NCI-H146 treated with DMSO at 0.1 percent for 48 hours (cell line): Measurements from ENCODE around the gene S100A6.

ENCODE experiments used
- DNase-seq: peaks from one replicate; lab custom pipeline; 2025; ENCODE audit not compliant: unreplicated experiment; lab: John Stamatoyannopoulos, UW

Gene S100A6

DNA sequence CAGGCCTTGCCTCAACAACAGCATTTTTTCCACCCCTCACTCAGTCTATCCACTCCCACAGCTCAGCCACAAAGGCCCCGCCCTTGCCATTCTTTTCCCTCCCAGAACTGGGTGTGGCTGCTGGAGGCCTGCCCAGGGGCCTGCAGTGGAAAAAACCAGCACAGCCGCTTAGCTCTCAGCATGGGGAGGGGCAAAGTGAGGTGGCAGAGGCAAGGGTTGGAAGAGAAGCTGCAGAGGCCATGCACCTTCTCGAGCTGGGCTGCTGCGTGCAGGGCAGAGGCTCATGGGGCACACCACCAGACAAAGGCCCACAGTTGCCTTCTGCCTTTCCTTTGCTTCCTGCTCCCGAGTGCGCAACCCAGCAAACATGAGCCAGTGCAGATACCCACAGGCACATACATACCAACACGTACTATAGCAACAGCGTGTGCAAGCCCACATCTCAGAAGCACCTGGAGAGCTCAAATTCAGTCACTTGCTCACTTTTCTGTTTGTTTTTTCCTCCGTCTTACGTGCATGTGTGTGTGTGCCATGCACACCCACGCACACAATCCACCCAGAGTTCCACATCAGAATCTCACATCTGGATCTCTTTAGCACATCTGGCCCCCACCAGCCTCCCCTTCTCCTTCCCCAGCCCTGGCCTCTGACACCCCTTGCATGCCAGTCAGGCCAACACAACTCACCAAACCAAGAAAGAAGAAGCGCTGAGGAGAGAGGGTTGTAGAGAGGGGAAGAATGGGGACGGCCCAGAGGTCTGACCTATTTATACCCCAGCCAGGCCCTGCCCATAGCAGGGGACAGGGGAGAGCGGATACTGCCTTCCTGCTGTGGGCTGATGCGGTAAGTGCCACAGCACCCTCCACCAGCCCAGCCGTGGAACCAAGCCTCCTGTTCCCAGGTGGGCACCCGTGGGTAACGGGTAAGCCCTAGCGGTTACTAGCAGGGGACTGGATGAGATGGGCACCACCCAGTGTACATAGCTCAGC lies 9.6 kb upstream of the S100A6 start, which contains the start of gene S100A4:
TSS of gene S100A4 (minus strand) at position 740 of the 989 bp plus-strand sequence. CDS start 1,012 bp downstream, outside the sequence.
- peak; percentile 68 for DNase-seq

DNA sequence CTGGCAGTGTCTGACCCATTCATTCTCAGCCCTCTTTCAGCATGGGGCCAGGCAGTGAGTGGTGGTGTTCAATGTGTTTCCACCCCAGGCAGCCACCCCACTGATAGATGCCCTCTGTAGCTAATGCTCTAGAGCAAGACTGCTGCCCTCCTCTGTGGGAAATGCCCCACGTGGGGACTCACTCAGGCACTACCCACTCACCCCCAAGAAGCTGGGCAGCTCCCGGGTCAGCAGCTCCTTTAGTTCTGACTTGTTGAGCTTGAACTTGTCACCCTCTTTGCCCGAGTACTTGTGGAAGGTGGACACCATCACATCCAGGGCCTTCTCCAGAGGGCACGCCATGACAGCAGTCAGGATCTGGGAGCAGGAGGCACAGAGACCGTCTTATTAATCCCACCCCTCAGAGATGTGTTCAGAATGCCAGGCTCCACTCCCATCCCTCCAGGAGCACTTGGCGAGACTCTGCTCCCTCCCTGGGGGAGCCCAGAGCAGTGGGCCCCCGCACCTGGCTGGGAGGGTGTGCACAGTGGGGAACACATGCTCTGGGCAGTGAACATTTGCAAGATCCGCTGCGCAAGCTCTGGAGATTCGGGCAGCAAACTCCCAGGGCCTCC lies 8.8 kb upstream of the S100A6 start:
- no peak for DNase-seq

DNA sequence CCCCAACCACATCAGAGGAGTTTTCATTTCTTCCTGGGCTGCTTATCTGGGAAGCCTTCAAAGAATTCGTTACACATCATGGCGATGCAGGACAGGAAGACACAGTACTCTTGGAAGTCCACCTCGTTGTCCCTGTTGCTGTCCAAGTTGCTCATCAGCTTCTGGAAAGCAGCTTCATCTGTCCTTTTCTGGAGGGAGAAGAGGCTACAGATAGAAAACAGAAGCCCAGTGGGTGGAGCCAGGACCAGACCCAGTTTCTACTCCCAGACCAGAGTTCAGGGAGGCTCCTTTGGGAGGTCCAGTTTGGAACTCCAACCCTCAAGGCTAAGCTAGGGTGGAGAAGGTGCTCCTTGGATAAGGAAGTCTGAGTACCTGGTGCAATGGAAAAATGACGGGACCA lies 7.9 kb upstream of the S100A6 start:
- no peak for DNase-seq

DNA sequence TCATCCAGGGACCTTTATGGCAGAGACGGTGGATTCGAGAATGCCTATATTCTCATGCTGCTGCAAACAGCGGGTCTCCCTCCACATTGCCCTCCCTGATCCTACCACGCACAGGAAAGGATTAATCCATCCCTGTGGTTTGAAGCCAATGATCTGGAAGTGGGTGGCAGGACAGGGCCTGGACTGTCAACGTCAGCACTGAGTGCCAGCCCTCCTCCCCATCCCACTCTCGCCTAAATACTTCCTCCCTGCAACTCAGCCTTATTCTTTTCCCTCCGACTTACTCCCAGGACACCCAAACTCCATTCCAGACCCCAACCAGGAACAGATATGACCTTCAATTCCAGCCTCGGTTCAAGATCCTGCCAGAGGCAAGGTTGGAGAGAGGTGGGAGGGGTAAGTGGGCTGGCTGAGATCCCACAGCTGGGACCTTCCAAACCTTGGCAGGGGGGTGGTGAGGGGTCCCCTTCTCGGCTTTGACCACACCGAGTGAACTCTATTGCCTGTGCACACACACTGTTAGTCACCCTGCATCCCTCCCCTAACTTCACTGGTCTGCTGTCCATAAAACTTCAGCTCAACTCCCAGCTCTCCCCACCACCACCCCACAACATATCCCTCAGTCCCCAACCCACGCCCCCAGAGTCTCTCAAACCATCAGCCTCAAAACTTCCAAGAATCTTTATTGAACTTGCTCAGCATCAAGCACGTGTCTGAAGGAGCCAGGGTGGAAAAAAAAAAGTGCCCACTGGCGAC lies 7.3 kb upstream of the S100A6 start:
- no peak for DNase-seq

DNA sequence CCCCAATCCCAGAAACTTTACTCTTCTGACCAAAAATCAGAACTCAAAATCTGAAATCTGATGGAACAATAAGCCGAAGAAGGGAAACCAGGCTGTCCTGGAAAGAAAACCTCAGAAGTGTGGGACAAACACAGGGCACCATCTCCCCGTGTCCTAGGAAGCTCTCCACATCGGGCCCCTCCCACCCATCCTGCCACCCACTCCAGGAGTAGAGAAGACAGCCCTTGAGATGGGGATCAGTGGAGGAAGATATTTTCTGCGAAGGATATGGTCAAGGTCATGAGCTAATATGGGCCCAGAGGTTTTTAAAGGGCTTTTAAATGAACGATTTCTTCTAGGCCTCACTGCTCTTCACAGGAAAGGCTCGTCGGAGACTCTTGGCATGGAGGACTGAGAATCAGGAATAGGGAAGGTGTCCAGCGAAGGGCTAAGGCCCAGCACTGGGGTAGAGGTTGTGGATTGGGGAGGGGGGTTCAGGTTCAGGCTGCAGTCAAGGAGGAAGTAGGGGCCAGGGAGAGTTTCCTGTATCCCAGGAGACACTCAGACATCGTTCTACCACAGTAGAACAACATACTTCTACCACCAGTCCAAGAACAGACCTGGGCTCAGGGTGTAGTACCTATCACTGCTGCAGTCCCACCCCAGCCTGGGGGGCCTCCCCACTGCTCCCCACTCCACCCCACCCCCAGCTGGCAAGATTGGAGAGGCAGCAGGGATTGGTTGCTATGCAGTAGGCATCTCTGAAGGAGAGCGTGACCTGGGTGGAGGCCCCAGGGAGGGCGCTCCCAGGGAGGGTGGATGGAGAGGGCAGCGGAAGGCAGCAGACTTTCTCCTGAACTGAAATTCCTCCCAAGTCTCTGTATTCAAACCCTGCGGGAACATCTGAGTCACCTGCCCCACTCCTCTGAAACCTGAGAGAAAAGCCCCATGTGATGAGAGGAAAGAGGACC lies 6.1 kb upstream of the S100A6 start:
- DNase-seq = no peak

DNA sequence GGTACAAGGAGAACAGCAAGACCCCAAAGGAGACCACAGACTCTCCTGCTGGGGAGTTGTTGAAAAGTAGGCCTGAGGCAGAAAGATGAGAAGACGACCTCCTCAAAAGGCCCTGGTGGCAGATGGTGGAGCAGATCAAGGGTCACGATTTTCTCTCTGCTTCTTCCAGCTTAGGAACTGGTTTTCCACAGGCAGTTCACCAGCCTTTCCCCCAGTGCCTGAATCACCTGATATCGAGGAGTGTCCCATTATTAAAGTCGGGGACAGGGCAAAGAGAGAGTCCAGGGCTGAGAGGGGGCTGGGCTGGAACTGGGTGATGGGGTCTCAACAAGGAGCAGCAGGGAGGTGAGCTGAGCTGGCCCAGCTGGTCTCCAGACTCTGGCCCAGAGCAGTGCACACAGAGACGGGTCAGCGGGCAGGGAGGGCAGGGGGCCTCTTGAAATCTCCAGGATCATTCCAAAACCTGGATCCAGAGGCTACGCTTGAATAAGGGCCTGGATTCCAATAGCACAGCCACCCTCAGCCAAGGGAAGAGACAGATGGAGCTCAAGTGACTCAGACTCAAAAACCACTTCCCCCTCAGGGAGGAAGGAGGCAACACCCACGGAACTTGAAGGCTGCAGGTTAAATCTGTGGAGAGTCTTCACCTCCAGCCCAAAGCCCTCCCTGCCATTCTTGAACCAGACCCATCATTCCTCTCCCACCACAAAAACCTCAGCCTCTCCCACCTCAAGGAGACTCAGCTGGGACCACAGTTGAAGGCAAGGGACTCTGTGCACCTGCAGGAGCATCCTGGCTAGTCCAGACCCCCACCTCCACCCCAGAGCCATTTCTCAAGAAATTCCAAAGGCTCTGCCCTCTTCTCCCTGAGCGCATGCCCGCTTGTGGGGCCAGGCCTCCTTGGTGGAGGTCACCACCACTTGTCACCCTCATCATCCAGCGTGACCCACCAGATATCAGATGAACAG lies 4.9 kb upstream of the S100A6 start, which contains the start of gene S100A5:
TSS of gene S100A5 (minus strand) at position 541 of the 968 bp plus-strand sequence. CDS start 743 bp downstream, outside the sequence.
- no peak for DNase-seq

DNA sequence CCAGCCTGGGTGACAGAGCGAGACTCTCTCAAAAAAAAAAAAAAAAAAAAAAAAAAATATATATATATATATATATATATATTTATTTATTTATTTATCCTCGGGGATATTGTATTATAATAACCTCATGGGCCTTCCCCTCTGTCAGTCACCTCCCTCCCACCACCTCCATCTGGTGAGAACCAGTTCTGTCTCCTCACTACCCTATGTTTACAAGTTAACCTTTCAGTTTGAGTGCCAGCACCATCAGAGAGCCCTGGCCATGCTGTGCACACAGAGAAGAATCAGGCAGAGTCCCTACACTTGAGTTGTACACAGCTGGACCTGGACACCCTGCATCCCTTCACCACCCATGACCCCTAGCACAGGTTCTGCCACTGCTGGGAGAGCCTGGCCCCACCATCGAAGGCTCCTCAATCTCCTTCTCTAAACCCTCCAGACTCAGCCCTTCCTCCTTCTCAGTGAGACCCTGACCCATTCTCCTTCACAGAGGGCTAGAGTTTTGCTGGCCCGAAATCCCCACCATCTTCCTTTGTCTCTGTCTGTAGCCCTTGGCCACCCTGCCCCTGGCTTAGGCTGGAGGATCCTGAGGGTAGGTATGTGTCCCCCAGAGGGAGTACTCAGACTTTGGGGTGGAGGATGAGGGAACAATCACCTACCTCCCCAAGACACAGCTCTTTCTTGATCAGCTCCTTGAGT lies 3.8 kb upstream of the S100A6 start:
- no peak for DNase-seq

DNA sequence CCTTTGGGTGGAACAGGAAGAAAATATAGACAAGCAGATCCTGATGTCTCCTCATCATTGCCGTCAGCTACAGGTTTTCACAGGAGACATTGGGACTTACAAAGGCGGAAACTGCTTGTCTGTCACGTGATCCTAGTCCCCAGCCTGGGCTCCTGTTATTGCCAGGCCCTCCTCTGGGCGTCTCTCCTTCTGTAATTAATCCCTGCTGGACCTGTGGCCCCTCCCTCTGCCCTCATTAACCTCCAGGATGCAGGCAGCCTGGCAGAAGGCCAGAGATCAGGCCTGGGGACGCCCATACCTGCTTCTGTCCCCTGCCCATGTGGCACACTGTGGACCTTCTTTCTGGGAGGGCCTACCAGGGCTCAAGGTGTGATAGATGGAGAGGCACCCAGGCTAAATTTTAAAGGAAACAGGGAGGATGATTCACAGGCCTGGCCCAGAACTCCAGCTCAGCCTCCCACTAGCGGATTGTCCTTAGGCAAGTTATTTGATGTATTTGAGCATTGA lies 2.6 kb upstream of the S100A6 start:
- DNase-seq = peak; percentile 22

DNA sequence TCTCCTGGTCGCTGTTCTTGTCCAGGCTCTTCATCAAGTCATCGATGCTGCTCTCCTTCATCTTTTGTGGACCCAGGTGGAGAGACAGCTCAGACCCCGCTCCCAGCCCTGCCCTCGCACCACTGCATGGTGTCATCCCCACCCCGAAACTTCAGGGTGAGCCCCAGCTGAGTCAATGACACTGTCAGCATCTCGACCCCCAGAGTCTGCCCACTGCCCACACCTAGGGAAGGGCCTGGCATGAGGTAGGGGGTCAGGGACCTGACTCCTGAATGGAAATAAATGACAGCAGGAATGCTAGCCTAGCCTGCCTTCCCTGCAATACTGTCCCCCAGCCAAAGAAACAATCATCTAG lies 1.6 kb upstream of the S100A6 start:
- no peak for DNase-seq

DNA sequence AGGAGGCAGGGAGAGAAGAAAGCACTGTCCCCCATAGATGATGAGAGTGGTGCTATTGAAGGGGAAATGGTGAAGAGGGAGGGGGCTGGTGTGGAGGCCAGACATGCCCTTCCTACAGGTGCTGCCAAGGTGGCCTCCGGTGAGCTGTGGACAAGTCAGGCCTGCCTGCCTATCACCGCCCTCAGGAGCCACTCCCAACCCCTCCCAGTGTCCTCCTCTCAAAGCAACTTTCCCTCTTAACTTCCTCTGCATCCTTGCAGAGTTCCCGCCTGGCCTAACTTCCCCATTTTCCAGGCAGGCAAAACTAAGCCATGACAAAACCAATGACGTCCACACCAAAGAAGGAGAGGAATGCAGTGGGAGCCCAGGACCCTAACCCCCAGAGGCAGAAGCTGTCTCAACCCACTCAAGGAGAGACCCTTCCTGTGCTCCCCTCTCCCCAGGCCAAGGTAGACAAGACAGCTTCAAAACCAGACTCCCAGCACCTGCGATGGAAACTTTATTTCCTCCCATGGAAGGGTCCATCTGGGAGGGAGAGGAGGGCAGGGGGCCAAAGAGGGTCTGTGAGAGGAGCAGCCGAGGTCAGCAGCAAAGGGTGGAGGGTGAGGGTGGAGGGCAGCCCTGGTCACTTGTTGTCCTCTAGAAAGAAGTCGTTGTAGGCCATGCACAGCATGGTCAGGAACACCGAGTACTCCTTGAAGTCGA lies 1.0 kb upstream of the S100A6 start:
- no peak for DNase-seq

DNA sequence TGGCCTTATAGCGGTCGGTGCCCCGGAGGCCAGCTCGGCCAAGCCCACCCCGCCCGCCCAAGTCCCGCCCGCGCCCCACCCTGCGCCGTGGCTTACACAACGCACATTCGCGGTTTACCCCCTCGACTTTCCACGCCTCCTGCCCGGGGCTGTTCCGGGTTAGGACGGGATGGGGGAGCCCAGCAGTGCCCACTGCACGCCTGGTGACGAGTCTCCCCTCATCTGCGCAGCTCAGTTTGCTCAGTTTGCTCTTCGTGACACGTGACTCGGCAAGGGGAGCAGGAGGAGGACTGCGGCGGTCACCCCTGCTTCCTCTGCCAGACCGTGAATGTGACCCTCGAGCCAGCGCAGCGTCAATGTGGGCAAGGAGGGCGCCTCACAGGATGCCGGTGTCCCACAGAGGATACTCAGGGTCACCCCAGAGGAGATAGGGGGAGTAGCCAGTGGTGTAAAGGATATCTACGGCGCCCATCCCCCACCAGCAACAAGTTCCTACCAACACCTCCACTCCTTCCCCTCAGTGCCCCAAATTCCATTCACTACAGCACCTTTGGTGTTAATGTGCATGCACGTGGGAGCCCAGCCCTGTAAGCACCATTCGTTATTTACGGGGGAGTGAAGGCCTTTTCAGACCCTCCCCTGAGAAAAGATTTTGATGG lies 350 bp upstream of the S100A6 start:
- DNase-seq = peak; percentile 70

DNA sequence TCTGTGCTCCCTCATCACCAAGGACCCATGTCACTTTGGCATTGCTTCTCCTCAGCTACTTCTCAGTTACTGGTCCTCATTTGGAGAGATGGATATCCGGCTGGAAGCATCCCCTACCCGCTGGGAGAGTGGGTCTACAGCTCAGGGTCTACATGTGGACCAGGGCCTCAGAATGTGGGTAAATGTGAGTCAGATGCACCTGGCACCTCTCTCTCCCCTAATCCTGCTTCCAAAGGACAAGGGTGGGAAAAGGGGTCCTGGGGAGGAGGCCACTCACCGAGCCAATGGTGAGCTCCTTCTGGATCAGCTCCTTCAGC lies 908 bp downstream of the S100A6 start:
- DNase-seq = no peak

DNA sequence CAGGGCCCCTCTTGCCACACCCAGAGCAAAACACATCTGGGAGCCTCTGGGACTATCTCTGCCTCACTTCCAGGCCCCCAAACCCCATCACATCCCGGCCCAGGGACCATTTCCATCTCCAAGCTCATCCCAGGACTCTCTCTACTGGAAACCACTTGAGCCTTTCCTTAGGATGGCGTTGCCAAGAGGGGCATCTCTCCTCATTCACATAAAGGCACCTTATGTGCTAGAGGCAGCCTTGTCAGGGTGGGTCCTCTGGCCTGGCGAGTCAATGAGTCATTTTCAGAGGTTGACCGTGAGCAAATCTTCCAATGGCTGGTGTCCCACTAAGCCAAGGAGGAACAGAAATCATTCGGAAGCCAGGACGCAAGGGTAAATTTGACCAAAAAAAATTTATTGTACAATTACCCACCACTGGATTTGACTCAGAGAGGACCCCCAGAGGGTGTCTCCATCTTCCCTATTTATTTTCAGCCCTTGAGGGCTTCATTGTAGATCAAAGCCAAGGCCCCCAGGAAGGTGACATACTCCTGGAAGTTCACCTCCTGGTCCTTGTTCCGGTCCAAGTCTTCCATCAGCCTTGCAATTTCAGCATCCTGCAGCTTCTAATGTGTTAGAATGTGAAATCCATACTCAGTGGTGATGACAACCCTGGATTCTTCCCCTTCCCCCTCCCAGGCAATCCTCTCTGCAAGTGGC lies 1.4 kb downstream of the S100A6 start:
- DNase-seq = no peak

DNA sequence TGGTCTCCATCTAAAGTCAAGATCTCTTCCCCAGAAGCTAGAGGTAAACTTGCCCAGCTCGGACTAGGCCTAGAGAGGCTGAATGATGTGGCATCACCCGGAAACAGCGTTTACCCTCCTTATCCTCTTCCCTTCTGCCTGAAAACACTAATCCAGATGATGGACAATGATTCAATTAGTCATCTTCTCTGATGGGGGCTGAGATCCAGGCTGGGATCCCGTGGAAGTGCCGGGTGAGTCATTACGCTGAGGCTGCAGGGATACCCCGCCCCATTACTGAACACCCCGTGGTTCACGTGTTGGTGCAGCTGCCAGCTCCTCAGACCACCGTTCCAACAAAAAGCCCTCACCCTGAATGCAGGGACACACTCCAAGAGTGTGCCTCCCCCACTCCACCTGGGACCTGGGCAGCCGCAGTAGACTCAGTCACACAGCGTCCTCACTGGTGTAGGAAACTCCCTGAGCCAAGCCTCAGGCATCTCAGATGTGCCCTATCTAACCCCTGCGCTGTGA lies 2.0 kb downstream of the S100A6 start:
- DNase-seq = no peak

DNA sequence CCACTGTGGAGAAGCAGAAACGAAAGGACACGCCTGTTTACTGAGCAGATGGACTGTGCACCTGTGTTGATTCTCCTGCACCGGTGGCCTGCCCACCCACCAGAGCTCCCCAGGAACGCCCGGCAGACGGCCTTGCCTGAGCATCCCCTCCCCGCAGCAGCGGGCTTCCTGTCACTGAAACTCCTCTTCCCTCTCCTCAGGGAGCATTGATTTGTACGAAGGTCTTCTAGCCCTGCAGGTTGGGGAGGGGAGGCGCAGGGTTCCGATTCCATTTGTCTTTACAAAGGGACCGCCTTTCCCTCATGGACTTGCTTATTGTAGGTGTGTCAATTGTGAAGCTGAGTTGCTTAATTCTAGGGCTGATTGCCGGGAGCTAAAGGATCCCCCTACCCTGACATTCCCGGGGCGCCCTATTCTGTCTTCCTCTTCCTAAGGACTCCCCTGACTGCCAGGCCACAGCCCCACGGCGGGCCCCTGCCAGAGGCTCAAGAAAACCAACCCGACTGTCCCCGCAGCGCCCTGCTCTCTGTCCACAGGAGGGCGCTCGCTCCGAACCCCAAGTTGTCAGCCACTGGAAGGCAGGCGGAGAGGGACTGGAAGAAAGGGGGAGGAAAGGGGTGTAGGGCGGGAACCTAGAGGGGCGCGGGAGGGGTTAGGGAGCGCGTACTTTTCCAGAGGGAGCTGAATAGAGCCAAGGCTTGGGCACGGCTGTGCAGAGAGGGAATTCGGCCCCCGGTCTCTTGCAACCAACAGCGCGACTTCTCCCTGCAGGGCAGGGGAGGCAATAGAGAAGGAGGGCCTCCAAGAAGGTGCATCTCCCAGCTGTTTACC lies 2.8 kb downstream of the S100A6 start:
- peak; percentile 94 for DNase-seq

DNA sequence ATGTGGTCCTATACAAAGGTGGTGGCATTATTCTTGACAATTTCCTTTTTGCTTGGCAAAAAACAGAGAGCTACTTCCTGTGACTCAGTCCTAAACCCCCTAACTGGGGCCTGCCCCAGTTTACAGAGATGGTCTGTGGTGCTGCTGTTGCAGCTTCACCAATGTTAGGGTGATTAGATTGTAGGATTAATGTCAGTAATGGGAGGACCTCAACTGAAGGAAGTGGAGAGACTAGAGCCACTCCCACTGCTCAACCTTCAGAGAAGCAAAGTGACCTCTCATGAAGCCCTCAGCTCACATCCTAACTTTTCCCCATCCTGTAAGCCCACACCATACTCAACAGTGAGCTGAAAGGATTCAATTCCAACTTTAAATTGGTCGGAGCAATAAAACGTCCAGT lies 3.6 kb downstream of the S100A6 start:
- peak; percentile 34 for DNase-seq
